HG03196 (cell line): Measurements from ENCODE around the gene AKNA.
A peak's percentile ranks its signal among the peaks of the same experiment; 100 is the strongest.

Experiments
- ATAC-seq: cut with Tn5 transposase; IDR thresholded peaks from one replicate; pipeline ENCODE4 v1.9.1; 2021; ENCODE audit not compliant: unreplicated experiment

AKNA gene

GRCh38 chr9:114363424-114363823, 24.4 kb downstream of the AKNA start:
- no peak for ATAC-seq

DNA sequence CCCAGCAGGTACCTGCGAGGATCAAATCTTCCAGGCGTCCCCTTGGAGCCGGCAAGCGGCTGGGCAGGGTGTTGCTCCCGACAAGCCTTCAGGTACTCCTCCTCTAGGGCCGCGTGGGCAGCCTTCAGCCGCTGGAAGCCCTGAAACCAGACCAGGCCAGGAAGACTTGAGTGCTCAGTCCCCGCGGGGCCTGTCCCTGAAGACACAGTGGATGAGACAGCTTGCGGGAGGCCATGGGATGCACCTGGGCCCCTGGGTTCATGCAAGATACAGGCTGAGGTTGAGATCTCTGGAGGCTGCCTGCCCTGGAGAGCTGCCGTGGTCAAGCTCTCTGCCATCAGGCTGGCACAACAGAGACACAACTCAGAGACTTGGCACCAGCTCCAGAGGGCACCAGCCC, 25.4 kb downstream of the AKNA start:
- ATAC-seq: no peak

GRCh38 chr9:114361542-114361941, 26.2 kb downstream of the AKNA start:
- ATAC-seq: no peak

- ATAC-seq: no peak
Measured at GRCh38 chr9:114359801-114360200, 28.0 kb downstream of the AKNA start.

DNA sequence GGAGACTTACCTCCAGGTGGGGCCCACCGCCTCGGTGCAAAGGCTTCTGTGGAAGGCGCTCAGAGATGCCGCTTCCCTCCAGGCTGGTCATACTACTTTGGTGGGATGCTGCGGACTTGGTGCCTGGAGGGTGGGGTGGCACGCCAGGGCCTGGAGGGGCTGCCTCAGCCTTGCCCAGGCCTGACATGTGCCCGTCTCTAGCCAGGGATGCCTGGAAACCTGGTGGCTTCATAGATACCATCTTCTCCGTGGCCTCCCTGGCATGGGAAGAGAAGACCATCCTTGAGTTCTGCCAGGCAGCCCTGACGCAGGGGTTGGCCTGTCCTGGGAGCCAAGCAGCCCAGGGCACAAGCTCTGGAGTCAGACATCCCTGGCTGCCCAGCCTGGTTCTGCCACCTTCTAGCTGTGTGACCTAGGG, 29.9 kb downstream of the AKNA start:
- ATAC-seq: no peak

- no peak for ATAC-seq
Measured at GRCh38 chr9:114357360-114357759, 30.4 kb downstream of the AKNA start.

GRCh38 chr9:114356792-114357191, 31.0 kb downstream of the AKNA start:
- ATAC-seq: no peak

GRCh38 chr9:114355821-114356220, 32.0 kb downstream of the AKNA start:
- ATAC-seq: no peak

DNA sequence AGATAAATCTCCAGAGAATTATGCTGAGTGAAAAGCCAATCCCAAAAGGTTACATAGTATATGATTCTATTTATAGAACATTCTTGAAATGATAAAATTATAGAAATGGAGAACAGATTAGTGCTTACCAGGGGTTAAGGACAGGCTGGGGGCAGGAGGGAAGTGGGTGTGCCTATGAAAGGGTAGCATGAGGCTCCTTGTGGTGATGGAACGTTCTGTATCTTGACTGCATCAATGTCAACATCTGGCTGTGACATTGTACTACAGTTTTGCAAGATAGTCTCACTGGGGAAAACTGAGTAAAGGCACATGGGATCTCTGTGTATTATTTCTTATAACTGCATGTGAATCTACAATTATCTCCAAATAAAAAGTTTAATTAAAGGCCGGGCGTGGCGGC, 35.9 kb downstream of the AKNA start:
- no peak for ATAC-seq

DNA sequence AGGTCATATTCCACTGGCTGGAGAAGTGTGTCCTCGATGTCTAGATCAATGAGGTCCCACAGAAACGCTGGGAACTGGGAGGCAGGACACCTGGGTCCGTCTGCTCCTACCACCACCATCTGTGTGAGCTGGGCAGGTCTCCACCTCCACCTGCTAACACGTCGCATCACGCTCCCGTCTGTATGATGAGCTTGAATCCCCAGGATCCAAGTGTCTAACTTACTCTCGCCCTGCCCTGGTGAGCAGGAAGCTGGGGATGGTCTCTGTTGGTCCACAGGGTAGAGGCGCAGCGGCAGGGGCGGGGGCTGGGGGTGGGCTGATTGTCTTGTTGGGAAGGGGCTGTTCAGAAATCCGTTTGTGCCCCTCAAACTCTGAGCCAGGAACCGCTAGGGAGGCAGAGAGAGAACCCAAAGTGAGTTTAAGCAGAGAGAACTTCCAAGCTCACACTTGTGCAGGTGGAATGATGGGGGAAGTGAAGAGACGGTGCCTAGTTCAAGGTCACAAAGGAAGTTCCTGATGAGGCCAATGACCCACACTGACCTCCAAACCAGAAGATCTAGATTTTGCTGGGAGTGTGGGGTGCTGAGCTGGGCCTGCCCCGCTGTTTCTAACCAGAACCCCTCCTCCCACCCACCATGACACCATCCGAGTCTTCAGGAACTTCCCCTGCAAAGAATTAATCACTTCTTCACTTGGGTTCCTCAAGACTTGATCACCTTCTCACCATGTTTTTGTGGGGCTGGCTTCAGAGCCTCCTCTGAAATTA, 37.0 kb downstream of the AKNA start:
- no peak for ATAC-seq

DNA sequence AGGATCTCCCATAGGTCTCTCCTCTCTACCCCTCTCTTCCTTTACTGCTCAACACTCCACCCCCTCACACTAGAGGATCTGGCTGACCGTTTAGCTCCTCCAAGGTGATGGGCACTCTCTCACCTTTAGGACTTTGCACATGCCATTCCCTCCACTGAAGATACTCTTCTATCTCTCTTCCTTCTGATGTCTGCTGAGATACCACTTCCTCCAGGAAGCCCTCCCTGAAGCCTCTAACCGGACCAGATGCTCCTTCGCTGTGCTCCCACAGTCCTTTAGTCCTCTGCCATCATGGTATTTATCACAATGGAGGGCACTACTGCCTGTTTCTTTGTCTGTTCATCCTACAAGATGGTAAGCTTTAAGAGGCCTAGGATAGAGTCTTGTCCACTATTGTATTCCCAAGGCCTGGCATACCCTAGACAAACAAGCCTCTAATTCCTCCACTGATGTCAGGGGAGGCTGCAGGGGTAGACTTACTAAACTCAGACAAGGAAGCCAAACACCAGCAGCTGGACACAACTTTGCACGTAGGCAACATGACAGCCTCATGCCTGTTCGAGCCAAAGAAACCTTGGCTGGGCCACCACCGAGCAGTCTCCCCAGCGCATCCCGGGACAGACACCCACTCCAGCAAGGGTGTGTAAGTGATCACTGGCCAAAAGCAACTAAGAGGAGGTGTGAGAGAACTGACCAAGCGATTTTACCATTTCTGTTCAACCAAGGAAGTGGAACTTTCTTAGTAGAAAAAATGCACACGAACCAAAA, 37.9 kb downstream of the AKNA start:
- ATAC-seq: no peak

DNA sequence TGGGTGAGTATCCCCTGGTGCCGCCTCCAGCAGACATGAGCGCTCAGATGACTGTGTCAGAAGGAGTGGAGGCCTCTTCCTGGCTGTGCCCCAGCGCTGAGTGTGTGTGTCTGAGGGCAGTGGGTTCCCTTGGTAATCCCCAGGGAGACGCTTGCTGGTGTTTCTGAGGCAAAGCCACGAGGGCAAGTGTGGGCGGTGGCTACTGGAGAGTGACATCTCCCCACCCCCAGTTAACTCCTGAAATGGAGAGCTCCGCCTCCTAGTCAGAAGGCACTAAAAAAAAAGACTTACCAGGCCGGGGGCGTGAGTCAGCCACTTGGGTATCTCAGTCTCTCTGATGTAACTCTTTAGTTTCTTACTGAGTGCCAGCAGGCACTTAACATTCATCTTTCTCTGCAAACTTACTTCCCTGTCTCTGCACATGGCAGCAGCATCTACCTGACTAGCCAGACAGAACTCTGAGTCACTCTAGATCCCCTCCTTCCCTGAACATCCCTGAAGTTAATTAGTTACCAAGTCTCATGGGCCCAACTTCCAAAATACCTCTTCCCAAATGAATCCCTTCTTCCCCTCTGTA, 38.8 kb downstream of the AKNA start:
- peak; percentile 92 for ATAC-seq

DNA sequence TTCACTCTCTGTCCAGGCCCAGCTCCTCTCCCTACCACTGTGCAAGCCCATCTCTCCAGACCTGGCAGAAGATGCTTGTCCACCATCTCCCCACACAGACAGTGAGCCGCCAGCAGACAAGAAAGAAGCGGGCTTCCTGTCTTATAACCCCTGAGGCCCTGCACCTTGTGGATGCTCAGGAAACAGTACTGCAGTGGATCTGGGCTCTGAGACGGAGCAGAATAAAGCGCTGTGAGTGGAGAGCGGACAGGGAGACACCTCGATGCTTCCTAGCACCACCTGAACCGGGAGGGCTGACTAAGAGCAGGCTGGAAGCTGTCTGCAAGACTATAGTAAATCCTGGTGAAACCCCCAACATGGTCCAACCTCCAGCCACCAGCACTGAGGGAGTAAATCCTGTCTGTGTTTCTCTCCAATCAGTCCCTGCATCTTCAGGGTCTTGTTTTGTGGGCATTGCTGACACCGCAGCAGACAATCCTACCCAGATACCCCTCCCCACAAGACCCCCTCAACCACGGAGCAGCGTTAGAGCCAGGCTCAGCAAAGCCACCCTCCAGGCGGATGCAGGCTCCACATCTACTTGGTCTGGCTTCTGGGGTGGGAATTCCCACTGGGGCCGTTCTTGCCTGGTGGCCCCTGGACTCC, 39.4 kb downstream of the AKNA start:
- ATAC-seq: no peak

DNA sequence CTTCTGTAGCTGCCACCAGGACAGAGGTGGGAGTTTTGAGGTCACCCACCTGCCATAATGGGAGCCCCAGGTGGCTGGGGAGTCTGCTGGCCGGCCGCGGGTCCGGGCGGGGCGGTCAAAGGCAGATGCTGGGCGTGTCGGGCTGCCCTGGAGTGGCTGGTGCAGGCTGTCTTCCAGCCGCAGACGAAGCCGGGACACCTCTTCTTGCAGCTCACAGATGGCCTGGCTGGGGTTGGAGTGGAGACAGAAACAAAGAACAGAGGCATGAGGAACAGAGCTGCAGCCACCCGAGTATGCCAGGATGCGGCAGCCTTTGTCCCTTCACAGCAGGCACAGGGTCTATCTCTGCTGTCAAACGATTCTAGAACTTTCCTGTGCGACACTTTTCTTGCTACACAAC, 40.1 kb downstream of the AKNA start:
- no peak for ATAC-seq

DNA sequence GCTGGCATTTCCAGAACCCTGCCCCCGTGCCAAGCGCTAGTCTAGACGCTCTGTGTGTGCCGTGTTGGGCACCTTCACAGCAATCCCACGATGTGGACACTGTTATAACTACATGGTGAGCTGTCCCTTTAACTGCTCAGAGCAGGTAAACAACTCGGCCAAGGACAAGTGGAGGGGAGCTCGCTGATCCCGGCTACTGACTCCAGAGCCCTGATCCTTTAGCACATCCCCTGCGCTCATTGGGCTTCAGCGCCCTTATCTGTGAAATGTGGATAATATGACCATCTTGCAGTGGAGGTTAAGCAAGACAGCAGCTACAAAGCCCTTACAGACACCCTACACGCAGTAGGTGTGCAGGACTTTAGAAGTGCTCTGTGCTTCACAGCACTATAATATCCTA, 41.6 kb downstream of the AKNA start:
- no peak for ATAC-seq

GRCh38 chr9:114345493-114346065, 42.2 kb downstream of the AKNA start:
- no peak for ATAC-seq

DNA sequence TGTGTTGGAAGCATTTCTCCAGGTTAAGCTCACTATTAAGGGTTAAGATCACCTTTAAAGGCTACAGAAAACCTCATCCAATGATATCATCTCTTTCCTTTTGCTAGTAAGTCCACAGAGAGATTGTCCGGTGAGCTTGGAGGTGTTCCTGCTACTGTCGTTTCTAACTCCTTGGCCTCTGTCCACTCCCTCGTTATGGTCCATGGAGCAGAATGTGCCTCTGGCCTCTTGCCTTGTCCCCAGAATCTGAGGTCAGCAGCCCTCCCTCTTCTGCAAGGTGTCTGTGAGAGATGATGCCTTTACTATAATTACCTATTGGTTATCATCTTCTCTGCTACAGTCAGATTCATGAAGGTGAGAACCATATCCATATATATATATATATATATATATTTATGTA, 43.1 kb downstream of the AKNA start:
- no peak for ATAC-seq

DNA sequence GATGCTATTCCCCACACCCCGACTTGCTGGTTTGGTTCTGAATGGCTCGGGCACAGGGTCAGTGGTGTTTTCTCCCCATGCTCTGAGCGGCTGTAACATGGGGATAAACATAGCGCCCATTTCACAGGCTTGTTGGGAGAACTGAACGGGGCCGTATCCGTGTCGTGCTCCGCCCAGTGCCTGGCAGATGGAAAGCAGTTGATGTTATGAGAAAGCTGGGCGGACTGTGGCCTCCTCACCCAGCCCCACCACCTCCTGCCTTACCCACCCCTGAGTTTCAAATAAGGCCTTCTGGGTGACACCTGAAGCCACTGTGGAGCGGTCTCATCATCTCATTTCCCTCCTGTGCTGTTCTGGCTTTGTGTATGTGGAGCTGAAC, 43.6 kb downstream of the AKNA start:
- ATAC-seq: no peak

DNA sequence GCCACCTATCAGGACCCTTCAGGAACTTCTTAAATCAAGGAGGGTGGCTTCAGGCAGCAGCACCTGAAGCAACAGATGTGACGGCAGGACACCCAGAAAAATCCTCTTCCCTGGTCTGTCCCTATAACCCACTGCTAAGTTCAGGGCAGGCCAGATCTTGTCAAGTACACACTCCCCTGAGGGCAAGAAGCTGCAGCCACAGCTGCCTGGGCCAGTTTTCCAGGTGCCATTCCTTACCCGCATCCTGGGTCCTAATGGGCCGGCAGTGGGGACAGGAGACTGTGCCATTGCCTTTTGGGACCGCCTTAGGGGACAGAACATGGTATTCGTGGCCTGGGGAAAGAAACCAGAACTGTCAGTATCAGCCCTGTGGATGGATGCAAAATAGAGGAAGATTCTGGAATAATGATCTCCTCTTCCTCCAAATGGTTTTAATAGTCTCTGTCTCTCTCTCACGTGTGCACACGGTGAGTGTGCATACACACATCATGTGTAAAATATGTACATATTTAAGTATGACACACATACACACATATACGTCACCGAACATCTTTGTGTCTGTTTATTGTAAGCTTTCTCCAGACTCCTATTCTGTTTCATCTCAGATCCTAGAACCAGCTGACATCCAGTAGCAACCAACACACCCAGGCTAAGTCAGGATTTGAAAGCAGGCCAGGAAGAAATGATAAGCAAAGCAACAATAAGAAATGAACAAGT, 44.2 kb downstream of the AKNA start:
- ATAC-seq: no peak

DNA sequence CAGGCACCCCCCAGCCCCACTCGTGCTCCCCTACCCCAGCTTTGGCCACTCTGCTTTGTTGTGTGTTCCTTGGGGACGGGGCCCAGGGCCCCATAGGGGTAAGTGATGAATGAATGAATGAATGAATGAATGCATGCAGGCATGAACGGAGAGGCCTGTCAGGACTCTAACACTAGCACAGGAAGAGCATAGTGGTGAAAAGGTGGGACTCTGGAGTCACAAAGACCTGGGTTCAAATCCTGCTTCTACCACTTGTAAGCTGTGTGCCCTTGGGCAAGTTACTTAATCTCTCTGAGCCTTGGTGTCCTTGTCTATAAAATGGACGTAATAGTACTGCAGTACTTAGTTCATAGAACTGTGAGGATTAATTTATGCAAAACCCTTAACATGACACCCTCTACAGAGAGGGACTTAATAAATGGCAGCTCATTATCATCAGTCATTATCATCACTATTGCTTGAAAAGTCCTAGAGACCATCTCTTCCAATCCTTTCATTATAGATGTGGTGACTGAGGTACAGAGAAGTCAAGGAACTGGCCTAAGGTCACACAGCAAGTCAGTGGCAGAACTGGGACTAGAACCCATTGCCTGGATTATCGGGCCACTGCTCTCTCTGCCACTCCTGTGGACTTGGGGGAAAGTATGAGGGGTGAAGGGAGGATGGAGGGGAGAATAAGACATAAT, 44.9 kb downstream of the AKNA start:
- no peak for ATAC-seq
